ENCODE data around the gene WDR4. TPM values are rescaled to one million over a fixed set of nuclear protein-coding genes. Genes with fewer than 3 reads are reported as not detected.

The WDR4 gene
- total and polyA plus RNA-seq, 2 of the 13 experiments (the other 11 are each of a cell fraction or from before 2014, with no cell fraction given), result 11.3 to 14.4 TPM

DNA sequence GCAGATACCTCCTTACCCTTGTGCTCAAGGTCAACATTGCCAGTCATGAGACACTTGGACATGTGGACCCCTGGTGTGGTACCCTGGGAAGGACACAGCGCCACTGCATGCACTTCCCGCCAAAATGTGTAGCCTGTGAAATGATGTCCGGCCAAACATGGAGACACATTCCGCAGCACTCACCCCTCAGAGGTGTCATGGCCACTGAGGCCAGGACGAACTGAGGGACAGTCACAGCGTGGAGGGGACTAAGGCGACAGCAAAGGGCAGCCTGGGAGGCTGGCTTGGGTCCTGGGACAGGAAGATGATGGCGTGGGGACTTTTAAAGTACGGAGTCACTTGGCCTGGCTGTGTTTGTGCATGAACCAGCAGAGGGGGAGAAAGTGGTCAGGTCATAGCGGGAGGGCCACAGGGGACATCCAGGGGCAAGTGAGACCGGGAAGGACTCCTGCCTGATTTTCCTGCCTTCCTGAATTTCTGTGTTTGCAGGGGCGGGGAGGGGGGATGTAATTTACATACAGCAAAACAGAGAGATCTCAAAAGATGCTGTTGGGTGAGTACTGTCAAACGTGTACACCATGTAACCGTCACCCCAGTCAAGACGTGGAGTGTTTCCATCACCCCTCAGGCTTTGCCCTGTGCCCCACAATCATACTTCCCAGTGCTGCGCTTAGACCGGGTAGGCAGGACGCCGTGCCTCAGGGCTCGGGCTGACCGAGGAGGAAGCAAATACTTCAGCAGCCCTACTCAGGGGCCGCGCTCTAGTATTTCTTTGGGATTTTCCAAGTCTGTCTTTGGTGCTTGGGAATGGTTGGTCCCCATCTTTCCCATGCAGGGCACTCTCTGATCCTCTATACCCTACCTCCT, 45.2 kb downstream of the WDR4 start (continued):
- TF ChIP-seq ATF1 (CRISPR knock-in tag; IDR thresholded peaks at IDR 0.05), result no peak
- TF ChIP-seq ZNF687 (CRISPR knock-in tag; IDR thresholded peaks at IDR 0.05), result 0 out of 2 replicates have a peak, but pooled peaks have one; percentile 5
- TF ChIP-seq, protein P1, sequence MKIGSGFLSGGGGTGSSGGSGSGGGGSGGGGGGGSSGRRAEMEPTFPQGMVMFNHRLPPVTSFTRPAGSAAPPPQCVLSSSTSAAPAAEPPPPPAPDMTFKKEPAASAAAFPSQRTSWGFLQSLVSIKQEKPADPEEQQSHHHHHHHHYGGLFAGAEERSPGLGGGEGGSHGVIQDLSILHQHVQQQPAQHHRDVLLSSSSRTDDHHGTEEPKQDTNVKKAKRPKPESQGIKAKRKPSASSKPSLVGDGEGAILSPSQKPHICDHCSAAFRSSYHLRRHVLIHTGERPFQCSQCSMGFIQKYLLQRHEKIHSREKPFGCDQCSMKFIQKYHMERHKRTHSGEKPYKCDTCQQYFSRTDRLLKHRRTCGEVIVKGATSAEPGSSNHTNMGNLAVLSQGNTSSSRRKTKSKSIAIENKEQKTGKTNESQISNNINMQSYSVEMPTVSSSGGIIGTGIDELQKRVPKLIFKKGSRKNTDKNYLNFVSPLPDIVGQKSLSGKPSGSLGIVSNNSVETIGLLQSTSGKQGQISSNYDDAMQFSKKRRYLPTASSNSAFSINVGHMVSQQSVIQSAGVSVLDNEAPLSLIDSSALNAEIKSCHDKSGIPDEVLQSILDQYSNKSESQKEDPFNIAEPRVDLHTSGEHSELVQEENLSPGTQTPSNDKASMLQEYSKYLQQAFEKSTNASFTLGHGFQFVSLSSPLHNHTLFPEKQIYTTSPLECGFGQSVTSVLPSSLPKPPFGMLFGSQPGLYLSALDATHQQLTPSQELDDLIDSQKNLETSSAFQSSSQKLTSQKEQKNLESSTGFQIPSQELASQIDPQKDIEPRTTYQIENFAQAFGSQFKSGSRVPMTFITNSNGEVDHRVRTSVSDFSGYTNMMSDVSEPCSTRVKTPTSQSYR (CRISPR knock-in tag; IDR thresholded peaks at IDR 0.05; ENCODE audit: borderline replicate concordance), result no peak
- TF ChIP-seq RBM22 (optimal IDR thresholded peaks at IDR 0.05; ENCODE audit: low read length), result peak; percentile 49

All from HepG2 (cell line).